ENCODE measurements around the gene CHST6.
A peak's percentile ranks its signal among the peaks of the same experiment; 100 is the strongest.
"Not testable (repeated sequence)": the region's sequence is repeated elsewhere in the genome, so short reads cannot be mapped to it uniquely, and the experiment has no call there.

CHST6 gene

DNA sequence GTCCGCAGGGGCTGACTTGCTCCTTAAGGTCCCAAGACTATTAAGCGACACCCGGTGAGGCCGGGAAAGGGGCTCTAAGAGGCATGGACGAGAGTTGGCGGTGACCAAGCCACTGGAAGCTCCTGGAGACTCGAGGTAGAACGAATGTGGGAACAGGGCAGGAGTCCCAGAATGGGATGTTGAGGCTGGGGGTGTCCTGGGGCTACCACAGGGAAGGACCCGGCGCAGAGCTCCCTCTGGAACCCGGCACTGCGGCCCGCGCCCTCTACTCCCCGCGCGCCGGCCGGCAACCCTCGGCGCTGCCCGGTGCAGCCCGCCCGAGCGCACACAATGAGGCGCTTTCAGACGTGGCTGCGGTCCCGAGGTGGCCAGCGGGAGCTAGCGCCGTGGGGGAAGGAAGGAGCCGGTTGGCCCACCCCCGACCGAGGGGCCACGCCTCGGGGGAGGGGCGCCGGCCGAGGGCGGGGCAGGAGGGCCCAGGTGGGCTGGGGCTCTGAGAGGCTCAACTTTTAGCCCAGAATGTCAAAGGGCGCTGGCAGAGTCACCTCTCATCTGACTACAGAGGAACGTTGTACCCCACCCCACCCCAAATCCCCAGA, at the start of gene CHST6:
Gene CHST6, minus strand, starts transcription at position 366 of the 599 bp plus-strand sequence. CDS start 15,613 bp downstream, outside the sequence.
- no peak for DNase-seq

DNA sequence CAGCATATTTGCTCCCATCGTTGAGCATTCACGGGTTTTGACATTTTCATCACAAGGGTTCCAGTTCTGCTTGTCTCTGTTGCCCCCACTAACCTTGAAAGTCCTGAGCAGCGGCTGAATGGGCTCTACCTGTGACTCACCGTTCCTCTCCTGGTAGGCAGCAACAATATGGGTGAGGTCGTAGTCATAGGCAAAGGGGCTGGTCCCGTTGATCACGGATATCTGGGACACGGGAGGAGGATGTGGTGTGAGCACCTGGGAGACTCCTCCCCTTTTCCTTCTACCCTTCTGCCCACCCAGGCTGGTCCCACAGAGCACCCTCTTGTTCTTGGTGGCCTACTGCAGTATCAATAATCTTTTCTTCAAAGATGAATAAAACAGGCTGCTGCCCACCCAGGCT, 47.2 kb upstream of the CHST6 start:
- not testable (repeated sequence) for DNase-seq

DNA sequence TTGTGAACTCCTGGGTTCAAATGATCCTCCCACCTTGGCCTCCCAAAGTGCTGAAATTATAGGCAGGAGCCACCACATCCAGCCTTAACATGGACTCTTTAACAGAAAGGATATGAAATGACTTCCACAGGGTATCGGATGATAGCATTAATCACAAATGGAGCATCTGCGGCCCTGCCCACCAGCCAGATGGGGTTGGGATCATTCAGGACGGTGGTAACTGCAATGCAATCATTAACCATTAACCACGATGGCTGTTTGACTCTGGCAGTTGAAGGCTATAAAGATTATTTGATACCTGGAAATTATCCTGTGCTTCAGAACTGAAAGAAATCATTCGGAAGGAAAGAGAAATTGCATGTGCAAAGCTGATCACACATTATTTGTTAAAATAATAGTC, 46.0 kb upstream of the CHST6 start:
- DNase-seq: no peak

DNA sequence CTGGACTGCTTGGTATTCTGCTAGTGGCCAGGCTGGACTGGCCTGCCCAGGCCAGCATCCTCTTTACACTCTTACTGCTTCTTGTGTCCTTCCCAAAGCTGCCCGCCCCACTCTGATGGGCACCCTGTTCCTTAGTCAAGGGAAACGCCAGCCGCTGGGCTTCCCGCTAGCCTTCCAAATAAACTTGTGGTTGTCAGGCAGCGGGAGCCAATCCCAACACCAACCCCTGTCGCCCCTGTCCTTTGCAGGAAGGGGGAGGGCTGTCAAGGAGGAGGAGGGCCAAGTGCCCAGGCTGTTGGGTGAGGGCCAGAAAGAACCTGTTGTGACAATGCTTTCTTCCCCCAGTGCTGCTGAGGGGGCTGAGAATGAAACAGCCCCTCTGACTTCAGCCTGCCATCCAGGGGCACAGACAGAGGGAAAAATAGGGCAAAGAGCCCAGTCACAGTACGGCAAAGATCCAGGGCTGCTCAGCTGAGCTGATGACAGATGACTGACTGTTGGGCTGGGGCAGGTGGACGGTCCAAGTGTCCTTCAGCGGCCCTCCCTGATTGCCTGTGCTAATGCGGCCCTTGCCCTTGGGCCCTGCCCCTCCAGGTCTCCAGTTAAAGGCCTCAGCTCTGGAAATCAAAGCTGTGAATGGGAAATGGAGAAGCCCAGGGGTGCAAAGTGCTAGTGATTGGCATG, 43.8 kb upstream of the CHST6 start:
- not testable (repeated sequence) for DNase-seq

DNA sequence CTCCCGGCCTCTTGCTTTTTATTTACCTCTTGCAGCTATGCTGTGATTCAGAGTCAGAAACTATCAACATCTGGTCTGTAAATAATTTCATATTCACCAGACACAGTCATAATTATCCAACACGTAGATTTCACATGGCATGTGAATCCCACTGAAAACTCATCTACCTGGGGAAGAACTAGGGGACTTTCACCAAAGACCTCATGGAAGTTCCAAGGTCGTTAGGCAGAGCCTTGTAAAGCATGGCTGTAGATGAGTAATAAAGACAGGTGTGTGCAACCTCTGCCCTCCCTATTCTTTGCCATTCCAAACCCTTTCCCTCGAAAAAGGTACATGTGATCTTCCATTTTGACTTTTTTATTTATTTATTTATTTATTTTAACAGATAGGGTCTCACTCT, 42.5 kb upstream of the CHST6 start:
- no peak for DNase-seq

DNA sequence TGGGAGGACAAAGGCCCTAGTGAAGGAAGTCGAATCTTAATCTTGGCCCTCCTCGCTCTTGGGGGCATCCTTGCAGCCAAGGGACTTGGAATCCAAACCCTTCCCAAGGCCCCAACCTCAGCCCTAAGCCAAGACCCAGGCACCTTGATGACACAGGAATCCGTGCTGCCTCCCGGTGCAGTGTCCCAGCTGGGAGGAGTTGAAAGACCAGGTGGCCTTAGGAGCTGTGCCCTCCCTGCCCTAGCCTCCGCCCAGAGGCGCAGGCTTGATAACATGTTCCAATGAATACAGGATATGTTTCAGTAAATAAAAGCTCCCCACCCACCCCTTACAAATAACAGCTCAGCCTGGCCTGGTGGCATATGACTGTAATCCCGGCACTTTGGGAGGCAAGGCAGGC, 40.7 kb upstream of the CHST6 start, which contains the start of gene CHST5:
Gene CHST5, minus strand, starts transcription at position 208 of the 400 bp plus-strand sequence. CDS start 5,724 bp downstream, outside the sequence.
- DNase-seq: no peak

DNA sequence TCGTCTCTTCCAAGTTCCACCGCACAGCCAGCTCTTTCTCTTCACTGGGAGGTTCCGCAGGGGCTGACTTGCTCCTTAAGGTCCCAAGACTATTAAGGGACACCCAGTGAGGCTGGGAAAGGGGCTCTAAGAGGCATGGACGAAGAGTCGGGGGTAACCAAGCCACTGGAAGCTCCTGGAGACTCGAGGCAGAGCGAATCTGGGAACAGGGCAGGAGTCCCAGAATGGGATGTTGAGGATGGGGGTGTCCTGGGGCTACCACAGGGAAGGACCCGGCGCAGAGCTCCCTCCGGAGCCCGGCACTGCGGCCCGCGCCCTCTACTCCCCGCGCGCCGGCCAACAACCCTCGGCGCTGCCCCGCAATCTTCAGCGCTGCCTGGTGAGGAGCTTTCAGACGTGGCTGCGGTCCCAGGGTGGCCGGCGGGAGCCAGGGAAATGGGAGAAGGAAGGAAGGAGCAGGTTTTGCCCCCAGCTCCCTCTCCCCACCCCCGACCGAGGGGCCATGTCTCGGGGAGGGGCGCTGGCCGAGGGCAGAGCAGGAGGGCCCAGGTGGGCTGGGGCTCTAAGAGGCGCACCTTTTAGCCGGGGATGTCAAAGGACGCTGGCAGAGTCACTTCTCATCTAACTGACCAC, 40.1 kb upstream of the CHST6 start:
- no peak for DNase-seq

DNA sequence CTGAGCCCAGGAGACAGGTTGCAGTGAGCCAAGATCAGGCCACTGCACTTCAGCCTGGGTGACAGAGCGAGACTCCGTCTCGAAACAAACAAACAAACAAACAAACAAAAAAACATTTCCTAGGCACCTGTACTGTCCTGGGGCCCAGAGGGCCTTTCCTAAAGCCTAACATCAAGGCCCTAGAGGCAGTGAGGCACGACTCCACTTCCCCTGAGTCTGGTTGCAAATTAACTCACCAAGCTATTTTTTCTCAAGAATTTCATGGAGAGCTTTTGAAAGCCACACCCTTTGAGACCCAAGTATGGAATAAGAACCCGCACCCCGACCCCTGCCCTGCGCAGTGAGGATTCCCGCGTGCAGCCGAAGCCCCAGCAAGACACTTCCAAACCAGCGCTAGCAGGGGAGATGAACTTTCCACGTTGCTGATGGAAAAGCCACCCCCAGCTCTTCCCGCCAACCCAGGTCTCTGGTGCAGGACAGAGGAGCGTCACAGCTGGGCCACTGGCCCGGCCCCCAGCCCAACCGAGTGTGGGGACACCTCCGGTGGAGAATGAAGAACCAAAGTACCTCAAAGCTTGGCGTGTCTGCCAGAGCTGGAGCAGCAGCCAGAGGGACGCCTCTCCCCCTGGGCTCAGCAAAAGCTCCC, 39.4 kb upstream of the CHST6 start:
- DNase-seq: no peak

DNA sequence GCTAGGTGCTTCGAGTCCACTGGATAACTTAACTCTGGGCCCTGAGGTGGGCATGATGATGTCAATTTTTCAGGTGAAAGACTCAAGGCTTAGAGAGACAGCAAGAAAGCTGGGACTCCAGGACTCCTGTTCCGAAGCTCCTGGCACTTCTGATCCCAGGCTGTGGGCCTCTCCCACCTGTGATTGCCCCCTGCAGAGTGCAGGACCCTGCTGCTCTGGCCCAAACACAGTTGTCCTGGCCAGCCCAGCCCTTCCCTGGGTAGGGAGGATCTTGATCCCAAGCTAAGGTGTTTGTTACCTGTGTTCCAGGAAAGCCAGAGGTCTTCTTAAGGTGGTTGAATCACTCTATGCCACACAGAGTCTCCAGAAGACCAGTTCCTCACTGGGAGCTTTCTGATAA, 37.5 kb upstream of the CHST6 start:
- DNase-seq: no peak

DNA sequence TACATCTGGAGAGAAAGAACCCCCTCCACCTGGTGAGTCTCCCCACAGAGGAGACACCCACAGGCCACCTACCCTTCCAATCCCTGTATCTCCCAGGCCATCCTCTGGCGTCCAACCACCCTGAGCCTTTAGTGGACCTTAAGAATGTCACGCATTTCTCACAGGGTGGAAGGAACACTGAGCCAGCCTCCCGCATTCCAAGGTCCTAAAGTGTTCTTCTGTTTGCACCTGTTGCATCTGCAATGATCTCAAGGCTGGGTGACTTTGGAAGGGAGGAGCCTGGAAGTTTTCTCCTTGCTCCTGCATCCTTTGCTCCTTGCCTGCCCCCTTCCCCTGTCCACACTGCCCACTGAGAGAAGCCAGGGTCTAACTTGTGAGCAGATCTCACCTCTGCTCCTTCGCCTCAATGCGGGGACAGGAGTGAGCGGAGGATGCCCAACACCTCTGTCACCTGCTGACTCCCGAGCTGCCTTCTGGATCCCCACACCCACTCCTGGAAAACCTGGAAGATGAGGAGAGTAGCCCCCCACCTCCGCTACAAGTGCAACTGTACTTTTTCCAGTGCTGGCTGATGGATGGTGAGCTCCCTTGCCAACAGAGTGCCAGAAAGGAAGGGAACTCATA, 37.0 kb upstream of the CHST6 start:
- no peak for DNase-seq

DNA sequence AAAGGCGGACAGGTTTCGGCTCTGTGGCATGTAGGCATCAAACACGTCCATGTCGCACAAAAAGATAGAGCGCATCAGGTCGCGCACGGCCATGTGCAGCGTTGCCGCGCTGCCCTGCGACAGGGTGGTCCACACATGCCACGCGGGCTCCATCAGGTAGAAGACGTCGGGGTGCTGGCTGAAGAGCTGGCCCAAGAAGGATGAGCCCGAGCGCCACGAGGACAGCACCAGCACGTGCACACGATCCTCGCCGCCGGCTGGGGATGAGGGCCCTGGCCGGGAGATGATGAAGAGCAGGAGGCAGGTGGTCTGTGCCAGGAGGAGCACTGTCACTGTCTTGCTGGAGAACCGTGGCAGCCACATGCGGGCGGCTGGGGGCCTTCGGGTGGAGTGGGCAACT, 34.7 kb upstream of the CHST6 start:
- no peak for DNase-seq

DNA sequence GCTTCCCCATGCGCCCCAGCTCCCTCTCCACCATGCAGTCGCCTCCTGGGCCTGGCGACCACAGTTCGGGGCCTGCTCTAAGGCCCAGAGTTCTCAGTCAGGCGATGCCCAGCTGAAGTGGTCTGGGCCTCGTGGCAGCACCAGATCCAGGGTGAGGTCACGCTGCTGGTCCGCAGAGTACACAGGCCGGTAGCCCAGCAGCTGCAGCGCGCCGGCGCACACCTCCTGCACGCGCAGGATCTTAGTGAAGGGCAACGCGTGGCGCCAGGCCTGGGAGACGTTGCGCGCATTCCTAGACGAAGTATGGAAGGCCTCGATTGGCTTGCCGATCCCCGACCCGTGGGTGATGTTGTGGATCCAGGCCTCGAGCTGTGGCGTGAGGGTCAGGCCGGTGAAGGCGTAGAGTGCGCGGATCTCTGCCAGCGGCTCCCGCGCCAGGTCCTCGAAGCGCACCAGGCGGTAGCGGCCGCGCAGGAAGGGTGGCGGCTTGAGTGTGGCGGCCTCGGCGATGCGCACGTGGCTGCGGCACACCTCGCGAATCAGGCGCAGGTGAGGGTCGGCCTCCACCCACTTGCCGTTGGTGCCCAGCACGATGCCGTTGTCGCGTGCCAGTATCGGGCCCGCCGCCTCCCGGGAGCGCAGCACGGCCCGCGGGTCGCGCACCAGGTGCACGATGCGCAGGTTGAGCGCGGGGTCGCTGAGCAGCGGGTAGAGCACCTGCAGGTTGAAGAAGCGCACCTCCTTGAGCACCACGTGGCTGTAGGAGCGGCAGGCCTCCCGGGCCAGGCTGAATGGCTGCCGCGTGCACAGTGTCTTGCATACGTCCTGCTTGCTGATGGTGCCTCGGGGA, 34.0 kb upstream of the CHST6 start:
- no peak for DNase-seq

DNA sequence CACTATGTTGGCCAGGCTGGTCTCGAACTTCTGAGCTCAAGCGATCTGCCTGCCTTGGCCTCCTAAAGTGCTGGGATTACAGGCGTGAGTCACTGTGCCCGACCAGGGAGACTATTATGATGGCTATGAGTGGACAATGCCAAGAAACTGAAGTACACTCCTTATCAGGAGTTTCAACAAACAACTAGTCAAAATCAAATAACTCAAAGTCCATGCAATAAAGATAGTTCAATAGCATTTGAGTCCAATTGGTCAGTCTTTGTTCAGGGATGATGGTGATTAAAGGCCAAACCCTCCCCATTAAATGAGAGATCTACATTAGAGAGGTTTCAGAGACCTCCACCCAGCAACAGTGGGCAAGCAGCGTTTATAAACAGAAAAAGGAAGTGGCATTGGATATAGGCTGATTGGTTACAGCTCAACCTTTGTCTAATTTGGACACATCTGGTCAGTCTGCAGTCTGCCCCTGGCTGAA, 32.6 kb upstream of the CHST6 start:
- no peak for DNase-seq

DNA sequence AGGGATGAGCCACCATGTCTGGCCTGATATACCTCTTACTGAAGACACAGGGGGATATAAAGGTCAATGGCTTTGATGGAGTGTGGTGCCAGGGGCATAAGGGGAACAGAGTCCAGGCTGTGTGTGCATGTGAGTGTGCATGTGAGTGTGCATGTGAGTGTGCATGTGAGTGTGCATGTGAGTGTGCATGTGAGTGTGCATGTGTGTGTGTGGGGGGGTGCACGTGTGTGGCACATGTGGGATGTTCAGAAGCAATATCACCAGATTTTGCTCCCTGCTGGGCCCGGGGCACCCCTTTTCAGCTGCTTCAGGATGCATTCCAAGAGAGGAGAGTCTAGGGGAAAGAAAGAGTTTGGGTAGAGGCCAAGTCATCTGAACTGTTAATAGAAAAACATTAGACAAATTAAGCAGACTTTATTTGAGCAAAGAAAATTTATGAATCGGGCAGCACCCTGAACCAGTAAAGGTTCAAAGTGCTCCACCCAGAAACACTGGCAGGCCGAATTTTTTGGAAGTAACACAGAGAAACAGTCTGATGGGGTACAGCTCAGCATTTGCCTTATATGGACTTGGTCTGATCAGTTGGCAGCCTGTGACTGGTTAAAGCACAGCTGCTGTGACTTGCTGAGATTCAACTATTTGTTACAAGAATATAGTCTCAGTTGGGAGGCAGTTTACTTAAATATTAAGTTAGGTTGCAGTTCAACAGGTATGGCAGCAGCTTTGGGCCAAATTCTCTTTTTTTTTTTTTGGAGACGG, 31.0 kb upstream of the CHST6 start:
- DNase-seq: no peak

DNA sequence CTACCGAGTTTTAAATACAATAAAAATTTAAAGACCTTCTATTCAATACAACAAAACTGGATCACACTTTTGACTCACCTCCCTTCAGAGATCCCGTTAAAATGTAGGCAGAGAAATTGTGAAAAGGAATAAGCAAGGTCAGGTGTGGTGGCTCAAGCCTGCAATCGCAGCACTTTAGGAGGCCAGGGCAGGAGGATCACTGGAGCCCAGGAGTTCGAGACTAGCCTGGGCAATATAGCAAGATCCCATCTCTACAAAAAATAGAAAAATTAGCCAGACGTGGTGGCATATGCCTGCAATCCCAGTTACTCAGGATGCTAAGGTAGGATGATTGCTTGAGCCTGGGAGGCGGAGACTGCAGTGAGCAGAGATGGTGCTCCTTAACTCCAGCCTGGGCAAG, 23.9 kb upstream of the CHST6 start:
- DNase-seq: no peak

DNA sequence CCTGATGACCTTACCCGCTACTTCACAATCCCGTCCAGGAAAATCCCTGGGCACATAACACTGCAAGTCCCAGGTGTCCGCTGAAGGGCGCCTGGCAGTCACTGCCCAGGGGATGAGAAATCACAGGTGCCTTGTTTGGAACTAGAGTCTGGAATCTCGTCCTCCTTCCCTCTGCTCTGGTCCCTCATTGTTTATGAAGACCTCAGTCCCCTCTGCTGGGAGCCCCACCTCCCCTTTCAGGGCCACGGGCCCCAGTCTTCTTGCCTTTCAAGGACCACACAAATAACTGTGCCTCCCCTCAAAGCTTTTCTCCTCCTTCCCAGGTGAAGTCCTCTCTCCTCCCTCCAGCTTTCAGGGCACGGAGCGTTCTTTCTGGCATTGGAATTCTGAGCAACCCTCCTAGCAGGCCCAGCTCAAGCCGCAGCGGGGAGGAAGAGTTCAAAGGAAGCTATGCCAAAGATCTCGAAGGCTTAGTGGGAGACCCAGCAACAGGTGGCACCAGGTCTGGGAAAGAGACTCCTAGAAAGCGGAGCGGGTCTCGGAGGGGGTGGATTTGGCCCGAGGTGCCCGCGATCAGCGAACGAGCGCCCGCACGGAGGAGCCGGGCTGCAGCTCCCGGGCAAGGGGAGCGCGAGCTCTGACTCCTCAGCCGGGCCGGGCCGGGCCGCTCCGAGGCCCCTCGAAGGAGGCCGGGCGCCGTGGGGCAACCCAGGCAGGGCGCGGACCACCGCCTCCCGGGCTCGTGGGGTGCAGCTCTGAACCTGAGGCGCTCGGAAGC, 21.1 kb upstream of the CHST6 start:
- DNase-seq: peak in 4 of 6 experiments; percentile 24 to 58 (median 42)

DNA sequence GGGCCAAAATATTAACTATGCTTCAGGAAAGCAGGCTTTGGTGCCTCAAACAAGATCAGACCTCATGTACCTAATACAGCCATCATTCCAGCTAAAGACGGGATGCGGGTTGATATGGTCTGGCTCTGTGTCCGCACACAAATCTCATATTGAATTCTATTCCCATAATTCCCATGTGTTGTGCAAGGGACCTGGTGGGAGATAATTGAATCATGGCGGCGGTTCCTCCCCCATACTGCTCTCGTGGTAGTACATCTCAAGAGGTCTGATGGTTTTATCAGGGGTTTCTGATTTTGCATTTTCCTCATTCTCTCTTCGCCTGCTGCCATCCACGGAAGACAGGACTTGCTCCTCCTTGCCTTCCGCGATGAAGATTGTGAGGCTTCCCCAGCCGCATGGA, 19.1 kb upstream of the CHST6 start:
- no peak for DNase-seq

DNA sequence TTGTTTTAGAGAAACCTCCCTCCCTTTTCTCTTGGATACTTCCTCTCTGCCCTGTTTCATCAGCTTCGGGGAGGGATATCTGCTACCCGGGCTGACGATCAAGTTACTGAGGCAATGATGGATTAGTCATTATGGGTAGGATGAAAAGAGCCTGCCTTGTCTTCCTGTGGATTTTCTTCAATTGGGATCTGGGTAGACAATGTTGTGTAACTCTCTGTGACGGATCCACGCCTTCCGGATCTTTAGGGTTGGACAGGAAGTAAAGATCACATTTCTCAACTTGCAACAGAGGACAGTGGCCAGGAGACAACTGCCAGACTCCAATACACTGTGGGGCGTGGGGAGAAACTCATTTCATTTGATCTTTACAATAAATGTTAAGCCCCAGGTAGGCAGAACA, 11.3 kb upstream of the CHST6 start:
- no peak for DNase-seq

DNA sequence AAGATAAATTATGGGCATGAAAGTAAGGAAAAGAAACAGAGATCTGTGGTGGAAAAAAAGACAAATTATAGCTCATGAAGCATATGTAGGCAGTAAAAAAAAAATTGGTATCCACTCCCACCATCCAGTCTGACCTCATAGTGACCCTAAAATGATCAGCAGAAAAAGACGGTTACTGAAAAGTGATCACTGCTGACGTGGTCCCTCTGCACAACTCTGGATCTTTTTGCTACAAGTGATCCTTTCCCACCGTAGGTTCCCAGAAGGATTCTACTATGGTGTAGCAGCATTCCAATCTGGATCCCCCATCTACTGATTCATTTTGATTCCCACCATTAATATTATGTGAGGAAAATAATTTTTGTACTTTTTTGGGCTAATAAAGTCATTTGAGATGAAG, 10.9 kb upstream of the CHST6 start:
- DNase-seq: no peak

DNA sequence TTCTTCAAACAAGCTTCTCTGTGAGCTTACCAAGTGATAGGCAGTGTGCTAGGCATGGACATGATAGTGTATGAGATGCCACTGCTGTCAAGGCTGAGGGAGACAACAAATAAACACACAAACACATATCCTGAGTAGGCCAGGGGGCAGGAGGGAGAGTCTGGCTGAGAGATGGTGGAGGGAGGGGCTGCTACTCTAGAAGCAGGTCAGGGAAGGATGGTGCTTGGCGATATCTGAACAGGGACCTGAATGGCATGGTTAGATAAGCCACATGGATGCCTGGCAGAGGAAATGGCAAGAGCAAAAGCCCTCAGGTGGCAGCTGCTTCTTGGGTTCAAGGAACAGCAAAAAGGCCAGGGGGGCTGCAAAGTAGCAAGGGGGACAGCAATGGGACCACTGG, 8.6 kb upstream of the CHST6 start:
- no peak for DNase-seq
